Measurements from ENCODE around the gene CDC37. TPM values are rescaled to one million over a fixed set of nuclear protein-coding genes. Genes with fewer than 3 reads are reported as not detected.
A peak's percentile ranks its signal among the peaks of the same experiment; 100 is the strongest.

CDC37 gene
- total RNA-seq, 1 experiment from 2014 or later: 204 TPM

DNA sequence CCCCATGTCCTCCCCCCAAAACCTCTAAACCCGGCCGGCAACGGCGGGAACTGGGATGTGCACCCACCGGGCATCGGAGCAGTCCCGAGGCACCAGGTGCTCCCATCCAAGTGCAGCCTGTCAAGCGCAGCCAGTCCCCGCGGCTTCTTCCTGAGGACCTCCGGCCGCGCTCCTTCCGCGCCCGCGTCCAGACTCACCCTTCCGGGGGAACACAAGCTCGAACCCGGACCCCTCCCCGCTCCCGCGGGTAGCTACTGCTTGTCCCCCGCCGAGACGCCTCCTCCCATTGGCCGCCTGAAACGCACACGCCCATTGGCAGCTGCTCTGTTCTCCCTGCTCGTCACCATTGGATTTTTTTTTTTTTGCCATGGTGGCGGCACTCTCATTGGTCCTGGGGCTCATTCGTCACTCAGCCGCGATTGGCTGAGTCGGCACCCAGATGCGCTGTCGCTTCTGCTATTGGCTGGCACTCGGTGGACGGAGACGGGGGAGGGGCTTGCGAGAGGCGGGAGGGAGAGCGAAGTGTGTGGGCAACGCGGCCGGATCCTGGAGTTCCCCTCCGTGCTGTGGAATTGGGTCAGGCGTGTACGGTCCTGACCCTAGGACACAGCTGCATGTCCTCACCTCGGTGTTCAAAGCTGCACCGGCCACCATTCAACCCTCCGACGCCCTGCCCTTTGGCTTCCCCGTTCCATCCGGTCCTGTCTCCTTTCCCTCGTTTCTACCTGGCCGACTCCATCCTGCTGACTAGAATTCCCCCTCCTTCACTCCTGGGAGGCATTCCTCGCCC lies 22.8 kb downstream of the CDC37 start, which contains the start of gene TYK2 (continued):
- TF ChIP-seq, protein P1, sequence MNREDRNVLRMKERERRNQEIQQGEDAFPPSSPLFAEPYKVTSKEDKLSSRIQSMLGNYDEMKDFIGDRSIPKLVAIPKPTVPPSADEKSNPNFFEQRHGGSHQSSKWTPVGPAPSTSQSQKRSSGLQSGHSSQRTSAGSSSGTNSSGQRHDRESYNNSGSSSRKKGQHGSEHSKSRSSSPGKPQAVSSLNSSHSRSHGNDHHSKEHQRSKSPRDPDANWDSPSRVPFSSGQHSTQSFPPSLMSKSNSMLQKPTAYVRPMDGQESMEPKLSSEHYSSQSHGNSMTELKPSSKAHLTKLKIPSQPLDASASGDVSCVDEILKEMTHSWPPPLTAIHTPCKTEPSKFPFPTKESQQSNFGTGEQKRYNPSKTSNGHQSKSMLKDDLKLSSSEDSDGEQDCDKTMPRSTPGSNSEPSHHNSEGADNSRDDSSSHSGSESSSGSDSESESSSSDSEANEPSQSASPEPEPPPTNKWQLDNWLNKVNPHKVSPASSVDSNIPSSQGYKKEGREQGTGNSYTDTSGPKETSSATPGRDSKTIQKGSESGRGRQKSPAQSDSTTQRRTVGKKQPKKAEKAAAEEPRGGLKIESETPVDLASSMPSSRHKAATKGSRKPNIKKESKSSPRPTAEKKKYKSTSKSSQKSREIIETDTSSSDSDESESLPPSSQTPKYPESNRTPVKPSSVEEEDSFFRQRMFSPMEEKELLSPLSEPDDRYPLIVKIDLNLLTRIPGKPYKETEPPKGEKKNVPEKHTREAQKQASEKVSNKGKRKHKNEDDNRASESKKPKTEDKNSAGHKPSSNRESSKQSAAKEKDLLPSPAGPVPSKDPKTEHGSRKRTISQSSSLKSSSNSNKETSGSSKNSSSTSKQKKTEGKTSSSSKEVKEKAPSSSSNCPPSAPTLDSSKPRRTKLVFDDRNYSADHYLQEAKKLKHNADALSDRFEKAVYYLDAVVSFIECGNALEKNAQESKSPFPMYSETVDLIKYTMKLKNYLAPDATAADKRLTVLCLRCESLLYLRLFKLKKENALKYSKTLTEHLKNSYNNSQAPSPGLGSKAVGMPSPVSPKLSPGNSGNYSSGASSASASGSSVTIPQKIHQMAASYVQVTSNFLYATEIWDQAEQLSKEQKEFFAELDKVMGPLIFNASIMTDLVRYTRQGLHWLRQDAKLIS (CRISPR knock-in tag; IDR thresholded peaks at IDR 0.05; ENCODE audit: borderline replicate concordance): no peak
- no peak for TF ChIP-seq GRHL2 (CRISPR knock-in tag; IDR thresholded peaks at IDR 0.05; ENCODE audit: insufficient replicate concordance, severe bottlenecking)
- peak; percentile 87 for TF ChIP-seq CREM (CRISPR knock-in tag; IDR thresholded peaks at IDR 0.05)
- TF ChIP-seq, protein P2, sequence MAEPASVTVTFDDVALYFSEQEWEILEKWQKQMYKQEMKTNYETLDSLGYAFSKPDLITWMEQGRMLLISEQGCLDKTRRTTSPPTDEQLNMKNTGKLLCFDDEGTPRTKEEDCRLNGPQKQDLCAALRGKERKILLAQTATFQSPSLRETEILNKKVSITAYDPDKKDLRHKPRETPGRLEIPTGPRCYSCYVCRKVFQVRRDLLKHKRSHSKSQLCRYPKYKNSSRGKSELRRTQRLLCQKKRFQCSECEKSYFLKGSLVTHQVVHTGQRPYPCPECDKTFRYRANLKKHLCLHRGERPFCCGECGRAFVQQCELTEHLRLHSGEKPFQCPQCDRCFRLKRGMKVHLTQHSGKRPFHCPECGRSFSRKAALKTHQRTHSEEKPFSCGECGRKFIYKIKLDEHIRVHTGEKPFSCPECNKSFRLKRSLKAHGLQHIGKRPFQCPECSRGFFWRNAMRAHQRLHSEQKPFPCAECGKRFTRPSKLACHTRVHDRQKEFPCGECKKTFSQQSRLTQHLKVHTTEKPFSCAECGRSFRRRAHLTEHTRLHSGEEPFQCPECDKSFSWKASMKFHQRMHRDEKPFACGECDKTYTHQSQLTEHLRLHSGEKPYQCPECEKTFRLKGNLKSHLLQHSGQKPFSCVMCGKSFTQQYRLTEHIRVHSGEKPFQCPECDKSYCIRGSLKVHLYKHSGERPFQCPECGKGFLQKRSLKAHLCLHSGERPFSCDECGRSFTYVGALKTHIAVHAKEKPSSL (CRISPR knock-in tag; conservative IDR thresholded peaks at IDR 0.05): no peak
- TF ChIP-seq, protein P3, sequence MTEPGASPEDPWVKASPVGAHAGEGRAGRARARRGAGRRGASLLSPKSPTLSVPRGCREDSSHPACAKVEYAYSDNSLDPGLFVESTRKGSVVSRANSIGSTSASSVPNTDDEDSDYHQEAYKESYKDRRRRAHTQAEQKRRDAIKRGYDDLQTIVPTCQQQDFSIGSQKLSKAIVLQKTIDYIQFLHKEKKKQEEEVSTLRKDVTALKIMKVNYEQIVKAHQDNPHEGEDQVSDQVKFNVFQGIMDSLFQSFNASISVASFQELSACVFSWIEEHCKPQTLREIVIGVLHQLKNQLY (CRISPR knock-in tag; IDR thresholded peaks at IDR 0.05): no peak
- TF ChIP-seq, protein P4, sequence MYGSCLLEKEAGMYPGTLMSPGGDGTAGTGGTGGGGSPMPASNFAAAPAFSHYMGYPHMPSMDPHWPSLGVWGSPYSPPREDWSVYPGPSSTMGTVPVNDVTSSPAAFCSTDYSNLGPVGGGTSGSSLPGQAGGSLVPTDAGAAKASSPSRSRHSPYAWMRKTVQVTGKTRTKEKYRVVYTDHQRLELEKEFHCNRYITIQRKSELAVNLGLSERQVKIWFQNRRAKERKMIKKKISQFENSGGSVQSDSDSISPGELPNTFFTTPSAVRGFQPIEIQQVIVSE (CRISPR knock-in tag; IDR thresholded peaks at IDR 0.05; ENCODE audit: borderline replicate concordance): no peak
- no peak for TF ChIP-seq PRRX2 (CRISPR knock-in tag; IDR thresholded peaks at IDR 0.05)
- no peak for TF ChIP-seq SOX15 (CRISPR knock-in tag; IDR thresholded peaks at IDR 0.05)
- TF ChIP-seq TP53 (CRISPR knock-in tag; IDR thresholded peaks at IDR 0.05): 0 out of 2 replicates have a peak, but pooled peaks have one; percentile 24
- TF ChIP-seq, protein P5, sequence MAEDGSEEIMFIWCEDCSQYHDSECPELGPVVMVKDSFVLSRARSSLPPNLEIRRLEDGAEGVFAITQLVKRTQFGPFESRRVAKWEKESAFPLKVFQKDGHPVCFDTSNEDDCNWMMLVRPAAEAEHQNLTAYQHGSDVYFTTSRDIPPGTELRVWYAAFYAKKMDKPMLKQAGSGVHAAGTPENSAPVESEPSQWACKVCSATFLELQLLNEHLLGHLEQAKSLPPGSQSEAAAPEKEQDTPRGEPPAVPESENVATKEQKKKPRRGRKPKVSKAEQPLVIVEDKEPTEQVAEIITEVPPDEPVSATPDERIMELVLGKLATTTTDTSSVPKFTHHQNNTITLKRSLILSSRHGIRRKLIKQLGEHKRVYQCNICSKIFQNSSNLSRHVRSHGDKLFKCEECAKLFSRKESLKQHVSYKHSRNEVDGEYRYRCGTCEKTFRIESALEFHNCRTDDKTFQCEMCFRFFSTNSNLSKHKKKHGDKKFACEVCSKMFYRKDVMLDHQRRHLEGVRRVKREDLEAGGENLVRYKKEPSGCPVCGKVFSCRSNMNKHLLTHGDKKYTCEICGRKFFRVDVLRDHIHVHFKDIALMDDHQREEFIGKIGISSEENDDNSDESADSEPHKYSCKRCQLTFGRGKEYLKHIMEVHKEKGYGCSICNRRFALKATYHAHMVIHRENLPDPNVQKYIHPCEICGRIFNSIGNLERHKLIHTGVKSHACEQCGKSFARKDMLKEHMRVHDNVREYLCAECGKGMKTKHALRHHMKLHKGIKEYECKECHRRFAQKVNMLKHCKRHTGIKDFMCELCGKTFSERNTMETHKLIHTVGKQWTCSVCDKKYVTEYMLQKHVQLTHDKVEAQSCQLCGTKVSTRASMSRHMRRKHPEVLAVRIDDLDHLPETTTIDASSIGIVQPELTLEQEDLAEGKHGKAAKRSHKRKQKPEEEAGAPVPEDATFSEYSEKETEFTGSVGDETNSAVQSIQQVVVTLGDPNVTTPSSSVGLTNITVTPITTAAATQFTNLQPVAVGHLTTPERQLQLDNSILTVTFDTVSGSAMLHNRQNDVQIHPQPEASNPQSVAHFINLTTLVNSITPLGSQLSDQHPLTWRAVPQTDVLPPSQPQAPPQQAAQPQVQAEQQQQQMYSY (CRISPR knock-in tag; IDR thresholded peaks at IDR 0.05): peak; percentile 96
- TF ChIP-seq, protein P6, sequence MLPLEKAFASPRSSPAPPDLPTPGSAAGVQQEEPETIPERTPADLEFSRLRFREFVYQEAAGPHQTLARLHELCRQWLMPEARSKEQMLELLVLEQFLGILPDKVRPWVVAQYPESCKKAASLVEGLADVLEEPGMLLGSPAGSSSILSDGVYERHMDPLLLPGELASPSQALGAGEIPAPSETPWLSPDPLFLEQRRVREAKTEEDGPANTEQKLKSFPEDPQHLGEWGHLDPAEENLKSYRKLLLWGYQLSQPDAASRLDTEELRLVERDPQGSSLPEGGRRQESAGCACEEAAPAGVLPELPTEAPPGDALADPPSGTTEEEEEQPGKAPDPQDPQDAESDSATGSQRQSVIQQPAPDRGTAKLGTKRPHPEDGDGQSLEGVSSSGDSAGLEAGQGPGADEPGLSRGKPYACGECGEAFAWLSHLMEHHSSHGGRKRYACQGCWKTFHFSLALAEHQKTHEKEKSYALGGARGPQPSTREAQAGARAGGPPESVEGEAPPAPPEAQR (CRISPR knock-in tag; IDR thresholded peaks at IDR 0.05): no peak
- no peak for TF ChIP-seq ZNF671 (CRISPR knock-in tag; IDR thresholded peaks at IDR 0.05)
- TF ChIP-seq EMX1 (CRISPR knock-in tag; IDR thresholded peaks at IDR 0.05): no peak
- peak; percentile 47; the same call in 1 of the 2 replicates for TF ChIP-seq NFE2L1 (CRISPR knock-in tag; IDR thresholded peaks at IDR 0.05)
- 0 out of 2 replicates have a peak, but pooled peaks have one; percentile 13 for TF ChIP-seq GTF2I (CRISPR knock-in tag; conservative IDR thresholded peaks at IDR 0.05)
- TF ChIP-seq, protein P7, sequence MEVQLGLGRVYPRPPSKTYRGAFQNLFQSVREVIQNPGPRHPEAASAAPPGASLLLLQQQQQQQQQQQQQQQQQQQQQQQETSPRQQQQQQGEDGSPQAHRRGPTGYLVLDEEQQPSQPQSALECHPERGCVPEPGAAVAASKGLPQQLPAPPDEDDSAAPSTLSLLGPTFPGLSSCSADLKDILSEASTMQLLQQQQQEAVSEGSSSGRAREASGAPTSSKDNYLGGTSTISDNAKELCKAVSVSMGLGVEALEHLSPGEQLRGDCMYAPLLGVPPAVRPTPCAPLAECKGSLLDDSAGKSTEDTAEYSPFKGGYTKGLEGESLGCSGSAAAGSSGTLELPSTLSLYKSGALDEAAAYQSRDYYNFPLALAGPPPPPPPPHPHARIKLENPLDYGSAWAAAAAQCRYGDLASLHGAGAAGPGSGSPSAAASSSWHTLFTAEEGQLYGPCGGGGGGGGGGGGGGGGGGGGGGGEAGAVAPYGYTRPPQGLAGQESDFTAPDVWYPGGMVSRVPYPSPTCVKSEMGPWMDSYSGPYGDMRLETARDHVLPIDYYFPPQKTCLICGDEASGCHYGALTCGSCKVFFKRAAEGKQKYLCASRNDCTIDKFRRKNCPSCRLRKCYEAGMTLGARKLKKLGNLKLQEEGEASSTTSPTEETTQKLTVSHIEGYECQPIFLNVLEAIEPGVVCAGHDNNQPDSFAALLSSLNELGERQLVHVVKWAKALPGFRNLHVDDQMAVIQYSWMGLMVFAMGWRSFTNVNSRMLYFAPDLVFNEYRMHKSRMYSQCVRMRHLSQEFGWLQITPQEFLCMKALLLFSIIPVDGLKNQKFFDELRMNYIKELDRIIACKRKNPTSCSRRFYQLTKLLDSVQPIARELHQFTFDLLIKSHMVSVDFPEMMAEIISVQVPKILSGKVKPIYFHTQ (CRISPR knock-in tag; IDR thresholded peaks at IDR 0.05): no peak
- TF ChIP-seq ZBTB21 (CRISPR knock-in tag; IDR thresholded peaks at IDR 0.05; ENCODE audit: borderline replicate concordance): no peak
- TF ChIP-seq ZNF263 (CRISPR knock-in tag; IDR thresholded peaks at IDR 0.05; ENCODE audit: low read depth): no peak
- no peak for TF ChIP-seq ZNF219 (CRISPR knock-in tag; IDR thresholded peaks at IDR 0.05; ENCODE audit: borderline replicate concordance)
- TF ChIP-seq ESRRA (CRISPR knock-in tag; IDR thresholded peaks at IDR 0.05; ENCODE audit: borderline replicate concordance): no peak
- TF ChIP-seq, protein P8, sequence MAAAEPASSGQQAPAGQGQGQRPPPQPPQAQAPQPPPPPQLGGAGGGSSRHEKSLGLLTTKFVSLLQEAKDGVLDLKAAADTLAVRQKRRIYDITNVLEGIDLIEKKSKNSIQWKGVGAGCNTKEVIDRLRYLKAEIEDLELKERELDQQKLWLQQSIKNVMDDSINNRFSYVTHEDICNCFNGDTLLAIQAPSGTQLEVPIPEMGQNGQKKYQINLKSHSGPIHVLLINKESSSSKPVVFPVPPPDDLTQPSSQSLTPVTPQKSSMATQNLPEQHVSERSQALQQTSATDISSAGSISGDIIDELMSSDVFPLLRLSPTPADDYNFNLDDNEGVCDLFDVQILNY (CRISPR knock-in tag; IDR thresholded peaks at IDR 0.05): 0 out of 2 replicates have a peak, but pooled peaks have one; percentile 60
- TF ChIP-seq OVOL2 (CRISPR knock-in tag; IDR thresholded peaks at IDR 0.05; ENCODE audit: borderline replicate concordance): no peak
